ENCODE data around the gene RNF10. TPM values are rescaled to one million over a fixed set of nuclear protein-coding genes. Genes with fewer than 3 reads are reported as not detected.
"Not testable (repeated sequence)": the region's sequence is repeated elsewhere in the genome, so short reads cannot be mapped to it uniquely, and the experiment has no call there.

RNF10 gene
- total RNA-seq, 2 donors from 2014 or later, result 98.0 to 165 TPM

- no peak for DNase-seq (ENCODE audit: low spot score)
Measured at GRCh38 chr12:120529641-120530417, 4.3 kb upstream of the RNF10 start.

GRCh38 chr12:120530418-120530761, 3.8 kb upstream of the RNF10 start:
- H3K27ac ChIP-seq, result peak overlapping the region in 1 of 2 donors; percentile 88
- H3K4me3 ChIP-seq, result peak overlapping the region; percentile 94
- not testable (repeated sequence) for H3K4me1 ChIP-seq (ENCODE audit: control insufficient read depth in 1 of 2, low read depth in 2 of 2); H3K27me3 ChIP-seq (replicated peaks; ENCODE audit: insufficient read depth); H3K36me3 ChIP-seq; ATAC-seq (ENCODE audit: insufficient number of reproducible peaks, low FRiP score, low read depth); H3K9me3 ChIP-seq; DNase-seq (ENCODE audit: low spot score)

More at GRCh38 chr12:120529641-120530417, 4.3 kb upstream of the RNF10 start:
- Histone ChIP-seq H3K9me3 (no peaks in the 10 kb centered on the region), H3K27ac (peak overlapping the region; percentile 88 to 89), H3K4me3 (peak overlapping the region; percentile 94), H3K4me1 (ENCODE audit: control insufficient read depth in 1 of 2, low read depth in 2 of 2) (peaks cover 5 to 9% of the 10 kb centered on the region in 2 donors), H3K27me3 (replicated peaks; ENCODE audit: insufficient read depth) (no peaks in the 10 kb centered on the region), H3K36me3 (no peaks in the 10 kb centered on the region)
- ATAC-seq (ENCODE audit: insufficient number of reproducible peaks, low FRiP score, low read depth), result no peak
- TF ChIP-seq CTCF (IDR thresholded peaks at IDR 0.05), result no peak

GRCh38 chr12:120532701-120533238, 1.4 kb upstream of the RNF10 start:
- Histone ChIP-seq H3K27ac (no peak overlapping the region), H3K27me3 (replicated peaks; ENCODE audit: insufficient read depth) (no peaks in the 10 kb centered on the region), H3K36me3 (no peaks in the 10 kb centered on the region), H3K4me3 (no peak overlapping the region), H3K4me1 (ENCODE audit: control insufficient read depth in 1 of 2, low read depth in 2 of 2) (peaks cover 27 to 31% of the 10 kb centered on the region in 2 donors), H3K9me3 (no peaks in the 10 kb centered on the region)
- no peak for TF ChIP-seq CTCF (IDR thresholded peaks at IDR 0.05)
- no peak for ATAC-seq (ENCODE audit: insufficient number of reproducible peaks, low FRiP score, low read depth)
- no peak for DNase-seq (ENCODE audit: low spot score)

- H3K27me3 ChIP-seq (replicated peaks; ENCODE audit: insufficient read depth), result no peaks in the 10 kb centered on the region
- H3K36me3 ChIP-seq, result no peaks in the 10 kb centered on the region
- DNase-seq (ENCODE audit: low spot score), result no peak
- peak; percentile 63 for ATAC-seq (ENCODE audit: insufficient number of reproducible peaks, low FRiP score, low read depth)
- peak overlapping the region; percentile 83 for H3K4me3 ChIP-seq
- H3K9me3 ChIP-seq, result no peaks in the 10 kb centered on the region
- no peak for TF ChIP-seq CTCF (IDR thresholded peaks at IDR 0.05)
- peak overlapping the region; percentile 86 to 90 for H3K27ac ChIP-seq
- H3K4me1 ChIP-seq (ENCODE audit: control insufficient read depth in 1 of 2, low read depth in 2 of 2), result peaks cover 44 to 48% of the 10 kb centered on the region in 2 donors
Measured at GRCh38 chr12:120534703-120535655, 823 bp downstream of the RNF10 start.

GRCh38 chr12:120536064-120536791, 2.1 kb downstream of the RNF10 start:
- Histone ChIP-seq H3K36me3 (no peaks in the 10 kb centered on the region), H3K27ac (peak overlapping the region in 1 of 2 donors; percentile 86), H3K4me3 (peak overlapping the region; percentile 83), H3K9me3 (no peaks in the 10 kb centered on the region), H3K4me1 (ENCODE audit: control insufficient read depth in 1 of 2, low read depth in 2 of 2) (peaks cover 54 to 57% of the 10 kb centered on the region in 2 donors), H3K27me3 (replicated peaks; ENCODE audit: insufficient read depth) (no peaks in the 10 kb centered on the region)
- no peak for TF ChIP-seq CTCF (IDR thresholded peaks at IDR 0.05)
- no peak for ATAC-seq (ENCODE audit: insufficient number of reproducible peaks, low FRiP score, low read depth)
- DNase-seq (ENCODE audit: low spot score), result no peak

All from thoracic aorta (tissue), 2 donors.